ENCODE results near the gene OR6M1.

OR6M1 gene

DNA sequence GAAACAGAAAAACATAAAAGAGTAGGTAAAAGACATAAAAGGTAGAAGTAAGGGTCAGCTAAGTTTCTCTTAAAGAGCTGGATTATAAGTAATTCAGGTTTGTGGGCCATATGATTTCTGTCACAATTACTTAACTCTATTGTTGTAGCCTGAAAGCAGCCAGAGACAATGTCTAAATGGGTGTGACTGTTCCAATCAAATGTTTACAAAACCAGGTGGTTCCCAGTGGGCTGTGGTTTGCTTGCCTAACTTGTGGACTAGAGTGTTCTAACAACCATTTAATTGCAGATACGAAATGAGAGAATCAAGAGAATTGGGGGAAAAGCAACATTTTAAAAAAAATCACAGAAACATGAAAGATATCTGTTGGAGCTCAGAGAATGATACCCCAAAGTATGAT is 22.6 kb downstream of the OR6M1 start:
- DNase-seq (ENCODE audit: low read depth in 2 of 2): no peak
- no peak overlapping the region for H3K4me3 ChIP-seq (replicated peaks in 1 of 2; ENCODE audit: low read depth in 2 of 2, low read length in 2 of 2)
- TF ChIP-seq, protein P1, sequence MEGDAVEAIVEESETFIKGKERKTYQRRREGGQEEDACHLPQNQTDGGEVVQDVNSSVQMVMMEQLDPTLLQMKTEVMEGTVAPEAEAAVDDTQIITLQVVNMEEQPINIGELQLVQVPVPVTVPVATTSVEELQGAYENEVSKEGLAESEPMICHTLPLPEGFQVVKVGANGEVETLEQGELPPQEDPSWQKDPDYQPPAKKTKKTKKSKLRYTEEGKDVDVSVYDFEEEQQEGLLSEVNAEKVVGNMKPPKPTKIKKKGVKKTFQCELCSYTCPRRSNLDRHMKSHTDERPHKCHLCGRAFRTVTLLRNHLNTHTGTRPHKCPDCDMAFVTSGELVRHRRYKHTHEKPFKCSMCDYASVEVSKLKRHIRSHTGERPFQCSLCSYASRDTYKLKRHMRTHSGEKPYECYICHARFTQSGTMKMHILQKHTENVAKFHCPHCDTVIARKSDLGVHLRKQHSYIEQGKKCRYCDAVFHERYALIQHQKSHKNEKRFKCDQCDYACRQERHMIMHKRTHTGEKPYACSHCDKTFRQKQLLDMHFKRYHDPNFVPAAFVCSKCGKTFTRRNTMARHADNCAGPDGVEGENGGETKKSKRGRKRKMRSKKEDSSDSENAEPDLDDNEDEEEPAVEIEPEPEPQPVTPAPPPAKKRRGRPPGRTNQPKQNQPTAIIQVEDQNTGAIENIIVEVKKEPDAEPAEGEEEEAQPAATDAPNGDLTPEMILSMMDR (IDR thresholded peaks at IDR 0.05; ENCODE audit: low read depth, low read length): no peak

DNA sequence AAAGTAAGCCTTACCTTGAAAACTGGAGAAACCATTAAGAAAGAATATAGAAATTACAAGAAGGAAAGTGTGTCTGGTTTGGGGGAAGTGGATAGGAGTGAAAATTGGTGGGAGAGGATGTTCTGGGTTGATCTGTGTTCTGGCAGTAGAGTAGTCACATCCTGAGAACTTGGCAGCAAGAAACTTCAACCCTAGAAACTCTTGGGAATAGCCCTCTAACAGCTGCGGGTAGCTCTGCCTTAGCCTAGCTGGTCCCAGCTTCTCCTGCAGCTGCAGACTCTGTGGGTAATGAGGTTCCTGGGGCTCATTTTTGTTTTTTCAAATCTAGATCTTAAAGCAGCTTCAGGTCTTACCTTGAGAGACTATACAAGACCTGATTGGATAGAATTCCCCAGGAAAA is 27.6 kb downstream of the OR6M1 start:
- TF ChIP-seq, protein P1 (IDR thresholded peaks at IDR 0.05; ENCODE audit: low read depth, low read length): no peak
- no peak overlapping the region for H3K4me3 ChIP-seq (replicated peaks in 1 of 2; ENCODE audit: low read depth in 2 of 2, low read length in 2 of 2)
- DNase-seq (ENCODE audit: low read depth in 2 of 2): no peak

DNA sequence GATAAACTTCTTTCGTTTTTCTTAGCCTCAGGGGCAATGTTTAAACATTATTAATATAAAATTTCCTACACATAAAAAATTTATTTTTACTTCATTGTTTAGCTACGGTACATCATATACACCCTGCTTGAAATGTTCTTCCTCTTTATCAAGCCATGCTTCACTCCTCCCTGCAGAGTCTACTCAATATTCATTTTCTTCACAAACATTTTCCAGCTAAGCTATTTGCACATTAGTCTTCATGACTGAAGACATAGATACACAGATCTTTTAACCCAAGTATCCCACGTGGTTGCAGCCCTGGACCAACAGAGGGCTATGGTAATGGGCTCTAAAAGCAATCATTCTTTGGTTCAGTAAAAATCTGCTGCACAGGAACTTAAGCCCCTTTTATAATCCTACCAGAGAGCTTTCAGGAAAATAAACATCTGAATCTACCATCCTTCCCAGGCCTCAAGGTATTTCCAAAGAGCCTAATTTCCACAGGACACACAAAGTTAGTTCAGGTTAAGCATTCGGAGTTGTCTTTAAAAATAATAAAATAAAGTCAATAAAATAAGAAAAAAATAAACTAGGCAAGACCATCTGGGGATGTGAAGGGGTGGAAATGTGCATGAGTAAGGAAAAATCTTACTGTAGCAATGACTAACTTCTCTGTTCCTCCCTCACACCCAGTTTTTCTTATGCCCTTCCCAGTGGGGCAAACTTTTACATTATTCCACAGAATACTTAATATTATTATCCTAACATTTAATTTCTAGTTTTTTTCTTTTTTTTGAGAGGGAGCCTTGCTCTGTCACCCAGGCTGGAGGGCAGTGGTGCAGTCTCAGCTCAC is 30.2 kb downstream of the OR6M1 start:
- H3K4me3 ChIP-seq (replicated peaks in 1 of 2; ENCODE audit: low read depth in 2 of 2, low read length in 2 of 2): no peak overlapping the region
- no peak for DNase-seq (ENCODE audit: low read depth in 2 of 2)
- TF ChIP-seq, protein P1 (IDR thresholded peaks at IDR 0.05; ENCODE audit: low read depth, low read length): no peak

DNA sequence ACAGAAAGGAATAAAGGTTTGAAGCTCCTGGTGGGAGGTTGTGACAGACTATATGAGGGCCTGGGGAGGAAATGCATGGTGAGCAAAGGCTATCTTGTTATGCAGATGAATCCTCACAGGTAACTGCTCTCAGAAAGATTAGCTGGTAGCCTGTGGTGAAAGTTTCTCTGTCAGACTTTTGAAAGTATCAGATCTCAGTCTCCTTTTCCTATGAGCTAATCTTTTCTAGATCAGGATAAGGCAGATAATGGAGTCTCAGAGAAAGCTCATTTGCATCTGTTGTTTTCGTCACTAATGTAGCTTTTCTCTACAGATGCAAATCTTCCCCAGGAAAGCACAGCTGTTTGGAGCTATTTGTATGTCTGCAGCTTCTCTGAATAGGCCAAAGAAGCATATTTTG is 30.9 kb downstream of the OR6M1 start:
- no peak for DNase-seq (ENCODE audit: low read depth in 2 of 2)
- no peak overlapping the region for H3K4me3 ChIP-seq (replicated peaks in 1 of 2; ENCODE audit: low read depth in 2 of 2, low read length in 2 of 2)
- TF ChIP-seq, protein P1 (IDR thresholded peaks at IDR 0.05; ENCODE audit: low read depth, low read length): no peak

DNA sequence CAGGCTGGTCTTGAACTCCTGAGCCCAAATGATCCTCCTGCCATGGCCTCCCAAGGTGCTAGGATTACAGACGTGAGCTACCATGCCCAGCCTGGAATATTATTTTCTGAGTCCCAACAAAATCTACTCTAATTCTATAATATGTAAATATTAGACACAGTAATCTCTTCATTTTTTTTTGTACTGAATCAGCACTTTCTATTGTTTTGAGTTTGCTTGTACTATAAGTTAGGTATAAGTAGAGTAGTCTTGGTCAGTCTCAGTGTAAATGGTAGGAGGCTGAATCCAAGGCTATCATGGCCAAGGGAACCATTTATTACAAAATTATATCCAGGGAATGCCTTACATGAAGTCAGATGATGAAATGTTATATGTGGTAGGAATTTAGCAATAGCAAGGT is 32.2 kb downstream of the OR6M1 start:
- DNase-seq (ENCODE audit: low read depth in 2 of 2): no peak
- TF ChIP-seq, protein P1 (IDR thresholded peaks at IDR 0.05; ENCODE audit: low read depth, low read length): no peak
- no peak overlapping the region for H3K4me3 ChIP-seq (replicated peaks in 1 of 2; ENCODE audit: low read depth in 2 of 2, low read length in 2 of 2)

DNA sequence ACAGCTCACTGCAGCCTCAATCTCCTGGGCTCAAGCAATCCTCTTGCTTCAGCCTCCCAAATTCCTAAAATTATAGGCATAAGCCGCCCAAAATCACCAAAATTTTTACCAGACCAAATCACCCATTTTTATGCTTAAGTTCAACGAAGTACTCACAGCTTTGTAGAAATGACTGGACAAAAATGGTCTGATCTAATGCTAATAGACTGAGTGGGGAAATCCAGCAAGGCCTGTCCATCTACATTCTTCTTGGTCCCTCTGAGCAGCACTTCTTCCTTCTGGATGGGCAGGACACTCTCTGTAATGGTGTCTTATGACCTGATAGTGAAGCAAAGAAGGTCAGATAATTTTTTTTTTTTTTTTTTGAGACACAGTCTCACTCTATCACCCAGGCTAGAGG is 33.1 kb downstream of the OR6M1 start:
- TF ChIP-seq, protein P1 (IDR thresholded peaks at IDR 0.05; ENCODE audit: low read depth, low read length): no peak
- H3K4me3 ChIP-seq (replicated peaks in 1 of 2; ENCODE audit: low read depth in 2 of 2, low read length in 2 of 2): no peak overlapping the region
- DNase-seq (ENCODE audit: low read depth in 2 of 2): no peak

DNA sequence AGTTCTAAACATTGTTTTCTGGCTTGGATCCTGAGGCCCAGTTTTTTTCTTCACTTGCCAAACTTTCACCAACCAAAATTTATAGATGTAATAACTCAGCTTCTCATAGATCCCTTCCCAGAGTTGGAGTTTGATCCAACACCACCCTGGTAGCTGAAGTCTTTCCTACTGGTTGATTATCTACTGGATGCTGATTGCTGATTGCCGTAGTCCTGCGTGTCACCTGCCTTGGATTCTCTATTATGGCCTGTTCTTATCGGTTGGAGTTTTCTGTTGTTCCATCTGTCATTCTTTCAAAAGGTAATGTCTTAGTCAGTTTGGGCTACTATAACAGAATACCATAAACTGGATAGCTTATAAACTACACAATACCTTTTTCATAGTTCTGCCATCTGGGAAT is 34.5 kb downstream of the OR6M1 start:
- TF ChIP-seq, protein P1 (IDR thresholded peaks at IDR 0.05; ENCODE audit: low read depth, low read length): no peak
- no peak for DNase-seq (ENCODE audit: low read depth in 2 of 2)
- H3K4me3 ChIP-seq (replicated peaks in 1 of 2; ENCODE audit: low read depth in 2 of 2, low read length in 2 of 2): no peak overlapping the region
